Stomach (tissue), 9 donors: ENCODE results near the gene CARHSP1. TPM values are rescaled to one million over a fixed set of nuclear protein-coding genes. Genes with fewer than 3 reads are reported as not detected.
"Not testable (repeated sequence)": the region's sequence is repeated elsewhere in the genome, so short reads cannot be mapped to it uniquely, and the experiment has no call there.

ENCODE experiments used
- DNase-seq, 2 donors: peaks; one replicate each; pipeline versions ENCODE4 v3.0.0 to v3.0.0-alpha.2; 2013 to 2019
- H3K27ac ChIP-seq, 5 donors: fragments of 200-600 bp in 4 of 5; sonication (generic) in 4 of 5; one replicate each; pipeline ENCODE4 v1.5.1; 2013 to 2019; ENCODE audit warnings: mild to moderate bottlenecking in 1 of 5, moderate library complexity in 1 of 5
- H3K27me3 ChIP-seq, 3 donors: fragments of 200-600 bp; sonication (generic); one replicate each; pipeline ENCODE4 v1.5.1; 2017 to 2019; ENCODE audit warnings: mixed run types in 1 of 3
- H3K36me3 ChIP-seq, 4 donors: fragments of 200-600 bp; sonication (generic); 1 replicate in 3 of 4; 2 replicates in 1 of 4; pipeline ENCODE4 v1.5.1; 2016 to 2019
- H3K4me1 ChIP-seq, 4 donors: fragments of 200-600 bp; sonication (generic); one replicate each; pipeline ENCODE4 v1.5.1; 2016 to 2019
- H3K4me3 ChIP-seq, 4 donors: fragments of 200-600 bp; sonication (generic) in 3 of 4; one replicate each; pipeline ENCODE4 v1.5.1; 2016 to 2019; ENCODE audit warnings: mild to moderate bottlenecking in 1 of 4
- H3K9me3 ChIP-seq, 4 donors: fragments of 200-600 bp; sonication (generic); one replicate each; pipeline ENCODE4 v1.5.1; 2016 to 2019
- CTCF ChIP-seq, 7 experiments: fragments of 450-650 bp in 4 of 7; fragments of 200-600 bp in 3 of 7; sonication (generic) in 3 of 7; IDR thresholded peaks; one replicate each; pipeline ENCODE4 v1.5.1; 2016 to 2019; ENCODE audit warnings: antibody characterized with exemption in 7 of 7, control low read depth in 2 of 7, mild to moderate bottlenecking in 1 of 7
- EP300 ChIP-seq: sonication (generic); formaldehyde crosslinking; IDR thresholded peaks from one replicate; pipeline ENCODE4 v1.6.1; 2017; ENCODE audit warnings: antibody characterized with exemption
- POLR2A ChIP-seq, 4 donors: fragments of 450-650 bp; IDR thresholded peaks; one replicate each; pipeline ENCODE4 v1.6.1; 2016; ENCODE audit warnings: antibody characterized with exemption in 4 of 4, control low read depth in 2 of 4, mild to moderate bottlenecking in 1 of 4, moderate library complexity in 1 of 4
- POLR2AphosphoS5 ChIP-seq, 3 donors: sonication (generic); formaldehyde crosslinking; IDR thresholded peaks; one replicate each; pipeline ENCODE4 v1.6.1; 2016; ENCODE audit warnings: antibody characterized with exemption in 3 of 3
- WGBS, 5 donors: extraction: QIAGEN DNeasy Blood & Tissue Kit in 3 of 5; methylation state at CpG; one replicate each; pipeline versions ENCODE4 v1.1.5 to v1.1.7; 2013 to 2018; 5-methylcytosine and 5-hydroxymethylcytosine counted together
- intact Hi-C: fragments of 100-400 bp; cut with DNase I; formaldehyde crosslinking; loops from one replicate; pipeline ENCODE4 v1.15.1; 2023; ENCODE audit warnings: low total_unique reads
- polyA plus RNA-seq, 3 donors: library from polyadenylated mRNA; stranded (reverse); fragments of 200-250 nt; gene quantifications; one replicate each; pipeline ENCODE4 v1.2.3, GENCODE V29; 2013
- total RNA-seq, 5 donors: library from RNA; depleted of rRNA; stranded (reverse); fragments of >200 nt; gene quantifications; one replicate each; pipeline versions ENCODE4 v1.1.0 to v1.2.3, GENCODE V29; 2014 to 2016
- donor health status: healthy with polysubstance abuse.
- donor health status: Bipolar disorder and iron deficiency.
- donor health status: healthy.

Gene CARHSP1
- total and polyA plus RNA-seq, 8 donors, result 2.0 to 190 (median 58.5) TPM

GRCh38 chr16:8878523-8878911, 9.7 kb upstream of the CARHSP1 start:
- Histone ChIP-seq H3K27me3 (peaks cover 0 to 17% (median 0%) of the 10 kb centered on the region in 3 donors), H3K36me3 (no peaks in the 10 kb centered on the region), H3K4me1 (peaks cover 0 to 7% (median 6%) of the 10 kb centered on the region in 4 donors), H3K9me3 (no peaks in the 10 kb centered on the region), H3K4me3 (no peak overlapping the region), H3K27ac (peak overlapping the region in 2 of 5 donors; percentile 31 to 38)
- intact Hi-C loops, result loop anchor here (5.0 kb wide), 1 partner anchor 206 kb away; the partner anchor contains the start of gene ABAT
- WGBS, 5 donors, result 63 to 80% (median 68%) methylated on average over 6 of the region's 6 CpGs
- TF ChIP-seq POLR2A (IDR thresholded peaks at IDR 0.05) (no peak), CTCF (IDR thresholded peaks at IDR 0.05) (no peak), POLR2AphosphoS5 (IDR thresholded peaks at IDR 0.05) (peak in 1 of 3 donors; percentile 32), EP300 (no peak)
- DNase-seq, result no peak

- WGBS, 5 donors, result 61 to 63% (median 63%) methylated on average over 8 of the region's 8 CpGs
- no peak for DNase-seq
- no peaks in the 10 kb centered on the region for H3K9me3 ChIP-seq
- H3K27ac ChIP-seq, result peak overlapping the region in 2 of 5 donors; percentile 31 to 38
- peaks cover 0 to 15% (median 0%) of the 10 kb centered on the region in 3 donors for H3K27me3 ChIP-seq
- no peaks in the 10 kb centered on the region for H3K36me3 ChIP-seq
- no peak for TF ChIP-seq EP300
- no peak for TF ChIP-seq POLR2A (IDR thresholded peaks at IDR 0.05)
- no peak for TF ChIP-seq POLR2AphosphoS5 (IDR thresholded peaks at IDR 0.05)
- TF ChIP-seq CTCF (IDR thresholded peaks at IDR 0.05), result no peak
- no peak overlapping the region for H3K4me3 ChIP-seq
- H3K4me1 ChIP-seq, result peaks cover 0 to 7% (median 6%) of the 10 kb centered on the region in 4 donors
- intact Hi-C loops, result loop anchor here (5.0 kb wide), 1 partner anchor 206 kb away; the partner anchor contains the start of gene ABAT
Measured at GRCh38 chr16:8877894-8878522, 9.2 kb upstream of the CARHSP1 start.

GRCh38 chr16:8875317-8875716, 6.5 kb upstream of the CARHSP1 start:
- not testable (repeated sequence) for H3K4me3 ChIP-seq, H3K27ac ChIP-seq, H3K36me3 ChIP-seq, H3K27me3 ChIP-seq, H3K9me3 ChIP-seq, DNase-seq
- WGBS, 5 donors, result 63 to 81% (median 69%) methylated on average over 7 of the region's 7 CpGs
- intact Hi-C loops, result loop anchor here (5.0 kb wide), 1 partner anchor 203 kb away; the partner anchor contains the start of gene ABAT
- H3K4me1 ChIP-seq, result peaks cover 0 to 19% (median 12%) of the 10 kb centered on the region in 4 donors

- no peak overlapping the region for H3K4me3 ChIP-seq
- no peak for DNase-seq
- TF ChIP-seq POLR2A (IDR thresholded peaks at IDR 0.05) (no peak), EP300 (no peak), CTCF (IDR thresholded peaks at IDR 0.05) (no peak), POLR2AphosphoS5 (IDR thresholded peaks at IDR 0.05) (no peak)
- peaks cover 0 to 24% (median 16%) of the 10 kb centered on the region in 4 donors for H3K4me1 ChIP-seq
- no peaks in the 10 kb centered on the region for H3K9me3 ChIP-seq
- WGBS, 5 donors, result 34 to 68% (median 61%) methylated on average over 5 to 6 of the region's 6 CpGs
- intact Hi-C loops, result no loop called here
- H3K27ac ChIP-seq, result no peak overlapping the region
- no peaks in the 10 kb centered on the region for H3K27me3 ChIP-seq
- H3K36me3 ChIP-seq, result no peaks in the 10 kb centered on the region
Measured at GRCh38 chr16:8874388-8874787, 5.6 kb upstream of the CARHSP1 start.

GRCh38 chr16:8873866-8874195, 5.0 kb upstream of the CARHSP1 start:
- H3K27me3 ChIP-seq, H3K4me3 ChIP-seq, DNase-seq, H3K36me3 ChIP-seq, H3K27ac ChIP-seq, intact Hi-C loops, H3K9me3 ChIP-seq: not testable (repeated sequence)
- 84 to 95% (median 94%) methylated on average over 7 of the region's 7 CpGs for WGBS, 5 donors
- peaks cover 0 to 27% (median 19%) of the 10 kb centered on the region in 4 donors for H3K4me1 ChIP-seq
